ENCODE measurements around the gene CPNE9.

Gene CPNE9

GRCh38 chr3:9736831-9737230, 33.2 kb downstream of the CPNE9 start:
- no peak for TF ChIP-seq CTCF (IDR thresholded peaks at IDR 0.05; ENCODE audit: borderline replicate concordance, control extremely low read depth, extremely low read depth, insufficient read depth, missing control alignments)
- DNase-seq (ENCODE audit: low spot score) = no peak
- in situ Hi-C loops (cut with MboI; ENCODE audit: low sequenced_read_pairs, unreplicated experiment) = no loop called here

GRCh38 chr3:9739181-9739580, 35.5 kb downstream of the CPNE9 start:
- in situ Hi-C loops (cut with MboI; ENCODE audit: low sequenced_read_pairs, unreplicated experiment) = no loop called here
- TF ChIP-seq CTCF (IDR thresholded peaks at IDR 0.05; ENCODE audit: borderline replicate concordance, control extremely low read depth, extremely low read depth, insufficient read depth, missing control alignments) = no peak
- DNase-seq (ENCODE audit: low spot score) = no peak

GRCh38 chr3:9742560-9742959, 38.9 kb downstream of the CPNE9 start:
- no peak for TF ChIP-seq CTCF (IDR thresholded peaks at IDR 0.05; ENCODE audit: borderline replicate concordance, control extremely low read depth, extremely low read depth, insufficient read depth, missing control alignments)
- in situ Hi-C loops (cut with MboI; ENCODE audit: low sequenced_read_pairs, unreplicated experiment) = no loop called here
- DNase-seq (ENCODE audit: low spot score) = no peak

GRCh38 chr3:9743548-9743947, 39.9 kb downstream of the CPNE9 start:
- in situ Hi-C loops (cut with MboI; ENCODE audit: low sequenced_read_pairs, unreplicated experiment) = no loop called here
- no peak for TF ChIP-seq CTCF (IDR thresholded peaks at IDR 0.05; ENCODE audit: borderline replicate concordance, control extremely low read depth, extremely low read depth, insufficient read depth, missing control alignments)
- no peak for DNase-seq (ENCODE audit: low spot score)

- TF ChIP-seq CTCF (IDR thresholded peaks at IDR 0.05; ENCODE audit: borderline replicate concordance, control extremely low read depth, extremely low read depth, insufficient read depth, missing control alignments) = no peak
- in situ Hi-C loops (cut with MboI; ENCODE audit: low sequenced_read_pairs, unreplicated experiment) = no loop called here
- DNase-seq (ENCODE audit: low spot score) = no peak
Measured at GRCh38 chr3:9744162-9744561, 40.5 kb downstream of the CPNE9 start.

- TF ChIP-seq CTCF (IDR thresholded peaks at IDR 0.05; ENCODE audit: borderline replicate concordance, control extremely low read depth, extremely low read depth, insufficient read depth, missing control alignments) = no peak
- no peak for DNase-seq (ENCODE audit: low spot score)
- in situ Hi-C loops (cut with MboI; ENCODE audit: low sequenced_read_pairs, unreplicated experiment) = no loop called here
Measured at GRCh38 chr3:9745521-9745920, 41.9 kb downstream of the CPNE9 start.

GRCh38 chr3:9746330-9746729, 42.7 kb downstream of the CPNE9 start:
- in situ Hi-C loops (cut with MboI; ENCODE audit: low sequenced_read_pairs, unreplicated experiment) = no loop called here
- no peak for TF ChIP-seq CTCF (IDR thresholded peaks at IDR 0.05; ENCODE audit: borderline replicate concordance, control extremely low read depth, extremely low read depth, insufficient read depth, missing control alignments)
- DNase-seq (ENCODE audit: low spot score) = no peak

Measured in GM13976 (cell line).